H1 (cell line): ENCODE data around the gene SMG9.

Experiments used
- ASH2L ChIP-seq: fragments of 200-600, 300-600 bp; sonication (generic); IDR thresholded peaks from one replicate; pipeline ENCODE4 v1.7.1; 2017; ENCODE audit warnings: low read length
- ATF3 ChIP-seq: IDR thresholded peaks from 2 replicates; pipeline ENCODE4 v1.6.1; 2011; ENCODE audit warnings: low read depth, mild to moderate bottlenecking, low read length; ENCODE audit not compliant: insufficient read depth
- CEBPB ChIP-seq: IDR thresholded peaks from 2 replicates; pipeline ENCODE4 v1.6.1; 2012; ENCODE audit warnings: low read depth, low read length
- EP300 ChIP-seq, 2 experiments: IDR thresholded peaks; 1 replicate in 1 of 2; 2 replicates in 1 of 2; pipeline ENCODE4 v1.6.1; 2011 to 2012; ENCODE audit warnings: low read depth in 2 of 2, low read length in 2 of 2, mild to moderate bottlenecking in 2 of 2, borderline replicate concordance in 1 of 2, inconsistent platforms in 1 of 2, moderate library complexity in 1 of 2
- MAFK ChIP-seq: IDR thresholded peaks from 2 replicates; pipeline ENCODE4 v1.6.1; 2012; ENCODE audit warnings: low read depth, mild to moderate bottlenecking, improper control_type of control experiment, low read length
- POLR2A ChIP-seq, 2 experiments: IDR thresholded peaks; 1 replicate in 1 of 2; 2 replicates in 1 of 2; pipeline ENCODE4 v1.6.1; 2011; ENCODE audit warnings: low read depth in 2 of 2, low read length in 2 of 2, mild to moderate bottlenecking in 2 of 2; ENCODE audit errors: control extremely low read depth in 1 of 2
- SIN3A ChIP-seq, 2 experiments: IDR thresholded peaks in 1 of 2; conservative IDR thresholded peaks in 1 of 2; 2 replicates each; pipeline ENCODE4 v1.6.1; 2011 to 2012; ENCODE audit warnings: low read length in 2 of 2, improper control_type of control experiment in 1 of 2, low read depth in 1 of 2, mild to moderate bottlenecking in 1 of 2

- TF ChIP-seq ASH2L (no peak), SIN3A (conservative IDR thresholded peaks at IDR 0.05 in 1 of 2, IDR thresholded peaks at IDR 0.05 in 1 of 2; ENCODE audit: low read depth in 1 of 2, low read length in 2 of 2) (no peak), MAFK (no peak), POLR2A (IDR thresholded peaks at IDR 0.05; ENCODE audit: control extremely low read depth in 1 of 2, low read depth in 2 of 2, low read length in 2 of 2) (no peak), EP300 (IDR thresholded peaks at IDR 0.05; ENCODE audit: borderline replicate concordance in 1 of 2, low read depth in 2 of 2, low read length in 2 of 2) (no peak), ATF3 (no peak), CEBPB (no peak)
These were observed 42.9 kb downstream of the SMG9 start for GRCh38 chr19:43711751-43712355.
